WTC11 (cell line): Measurements from ENCODE around the gene SIK2.

Experiments used
- ATF1 ChIP-seq: sonication (generic); formaldehyde crosslinking; IDR thresholded peaks from 2 replicates; pipeline ENCODE4 v1.8.1; 2023; ENCODE audit warnings: mild to moderate bottlenecking, moderate library complexity, missing genetic modification reagents
- CTCF ChIP-seq: fragments of 200-600 bp; IDR thresholded peaks from 2 replicates; pipeline ENCODE4 v1.8.0; 2022; ENCODE audit warnings: antibody characterized with exemption
- FOXJ3 ChIP-seq: sonication (generic); formaldehyde crosslinking; IDR thresholded peaks from 2 replicates; pipeline ENCODE4 v1.9.0; 2021; ENCODE audit warnings: missing genetic modification reagents, mild to moderate bottlenecking, borderline replicate concordance
- FOXK1 ChIP-seq: sonication (generic); formaldehyde crosslinking; IDR thresholded peaks from 2 replicates; pipeline ENCODE4 v1.8.0; 2022; ENCODE audit warnings: mild to moderate bottlenecking, moderate library complexity, missing genetic modification reagents
- FOXP1 ChIP-seq: sonication (generic); formaldehyde crosslinking; IDR thresholded peaks from 2 replicates; pipeline ENCODE4 v1.8.0; 2022; ENCODE audit warnings: missing genetic modification reagents, mild to moderate bottlenecking, moderate library complexity, borderline replicate concordance
- MYBL2 ChIP-seq: sonication (generic); formaldehyde crosslinking; IDR thresholded peaks from 2 replicates; pipeline ENCODE4 v1.8.1; 2023; ENCODE audit warnings: mild to moderate bottlenecking, moderate library complexity, missing genetic modification reagents
- NFE2L1 ChIP-seq: sonication (generic); formaldehyde crosslinking; IDR thresholded peaks from 2 replicates; pipeline ENCODE4 v1.8.1; 2023; ENCODE audit warnings: missing genetic modification reagents
- OVOL2 ChIP-seq: fragments of 250-450 bp; sonication (Bioruptor Pico); IDR thresholded peaks from 2 replicates; pipeline ENCODE4 v1.9.0; 2021; ENCODE audit warnings: mild to moderate bottlenecking, borderline replicate concordance
- SMAD3 ChIP-seq: sonication (generic); formaldehyde crosslinking; IDR thresholded peaks from 2 replicates; pipeline ENCODE4 v1.8.0; 2022; ENCODE audit warnings: missing genetic modification reagents, mild to moderate bottlenecking, borderline replicate concordance
- TEAD4 ChIP-seq: sonication (generic); formaldehyde crosslinking; IDR thresholded peaks from 2 replicates; pipeline ENCODE4 v1.8.0; 2022; ENCODE audit warnings: mild to moderate bottlenecking, missing genetic modification reagents
- USF2 ChIP-seq: sonication (generic); formaldehyde crosslinking; IDR thresholded peaks from 2 replicates; pipeline ENCODE4 v1.8.1; 2023; ENCODE audit warnings: mild to moderate bottlenecking, missing genetic modification reagents, moderate library complexity
- ZNF121 ChIP-seq: sonication (generic); formaldehyde crosslinking; IDR thresholded peaks from 2 replicates; pipeline ENCODE4 v1.8.0; 2023; ENCODE audit warnings: missing genetic modification reagents
- ZNF317 ChIP-seq: sonication (generic); formaldehyde crosslinking; IDR thresholded peaks from 2 replicates; pipeline ENCODE4 v1.8.1; 2023; ENCODE audit warnings: low read depth, mild to moderate bottlenecking, moderate library complexity, missing genetic modification reagents, borderline replicate concordance

GRCh38 chr11:111749646-111750045, 147.4 kb downstream of the SIK2 start:
- TF ChIP-seq CTCF, result no peak
- TF ChIP-seq ZNF317 (CRISPR knock-in tag), result no peak
- TF ChIP-seq MYBL2 (CRISPR knock-in tag), result no peak
- no peak for TF ChIP-seq TEAD4 (CRISPR knock-in tag)
- TF ChIP-seq FOXK1 (CRISPR knock-in tag), result no peak
- TF ChIP-seq FOXP1 (CRISPR knock-in tag), result no peak
- TF ChIP-seq ATF1 (CRISPR knock-in tag), result no peak
- TF ChIP-seq NFE2L1 (CRISPR knock-in tag), result no peak
- no peak for TF ChIP-seq USF2 (CRISPR knock-in tag)
- no peak for TF ChIP-seq ZNF121 (CRISPR knock-in tag)
- TF ChIP-seq OVOL2 (CRISPR knock-in tag), result no peak
- TF ChIP-seq SMAD3 (CRISPR knock-in tag), result no peak
- no peak for TF ChIP-seq FOXJ3
